ENCODE results near the gene LPO. TPM values are rescaled to one million over a fixed set of nuclear protein-coding genes. Genes with fewer than 3 reads are reported as not detected.

LPO gene
- total and polyA plus RNA-seq, 2 donors (not counting 3 experiments of a cell fraction or from before 2014, with no cell fraction given) = not detected

DNA sequence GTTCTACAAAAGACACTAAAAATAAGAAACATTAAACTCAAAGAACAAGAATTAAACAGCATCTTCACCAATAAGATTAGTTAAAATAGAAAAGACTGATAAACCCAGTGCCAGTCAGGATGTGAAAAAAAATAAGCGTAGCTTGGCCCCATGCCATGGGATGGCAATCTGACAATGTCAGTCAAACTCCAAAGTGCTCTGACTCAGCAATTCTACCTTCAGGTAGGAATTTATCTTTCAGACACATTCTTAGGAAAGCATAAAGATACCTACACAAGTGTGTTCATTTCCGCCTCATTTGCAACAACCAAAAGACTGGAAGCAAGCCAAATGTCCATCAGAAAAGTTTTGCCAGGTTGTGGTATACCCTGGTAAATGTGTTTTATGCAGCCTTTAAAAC is 51.5 kb downstream of the LPO start:
- peaks cover 6 to 19% of the 10 kb centered on the region in 2 experiments for H3K27me3 ChIP-seq (ENCODE audit: control insufficient read depth in 2 of 2, insufficient read depth in 2 of 2, low read length in 2 of 2)
- CTCF ChIA-PET = no interaction called here
- H3K4me2 ChIP-seq (ENCODE audit: insufficient read depth, low read length) = no peak overlapping the region
- H2AFZ ChIP-seq (ENCODE audit: low read depth, low read length) = no peak overlapping the region
- H3K9me3 ChIP-seq (replicated peaks; ENCODE audit: control insufficient read depth, insufficient read depth, low read length) = no peaks in the 10 kb centered on the region
- DNase-seq (ENCODE audit: low read depth, low spot score) (no peak), FAIRE-seq (no peak)
- intact Hi-C loops (cut with micrococcal nuclease) (no loop called here), dilution Hi-C loops (cut with MboI; ENCODE audit: extremely low pct_ligation_motif_present, low sequenced_read_pairs) (no loop called here)
- H3K4me1 ChIP-seq (ENCODE audit: control insufficient read depth, extremely low read depth, insufficient read depth, low read length) = no peaks in the 10 kb centered on the region
- no peak overlapping the region for H3K27ac ChIP-seq (ENCODE audit: insufficient read depth, low read depth, low read length)
- no peak overlapping the region for H3K4me3 ChIP-seq (replicated peaks in 1 of 3; ENCODE audit: insufficient read depth in 1 of 3, low read depth in 1 of 3, low read length in 3 of 3)
- TF ChIP-seq, protein P1, sequence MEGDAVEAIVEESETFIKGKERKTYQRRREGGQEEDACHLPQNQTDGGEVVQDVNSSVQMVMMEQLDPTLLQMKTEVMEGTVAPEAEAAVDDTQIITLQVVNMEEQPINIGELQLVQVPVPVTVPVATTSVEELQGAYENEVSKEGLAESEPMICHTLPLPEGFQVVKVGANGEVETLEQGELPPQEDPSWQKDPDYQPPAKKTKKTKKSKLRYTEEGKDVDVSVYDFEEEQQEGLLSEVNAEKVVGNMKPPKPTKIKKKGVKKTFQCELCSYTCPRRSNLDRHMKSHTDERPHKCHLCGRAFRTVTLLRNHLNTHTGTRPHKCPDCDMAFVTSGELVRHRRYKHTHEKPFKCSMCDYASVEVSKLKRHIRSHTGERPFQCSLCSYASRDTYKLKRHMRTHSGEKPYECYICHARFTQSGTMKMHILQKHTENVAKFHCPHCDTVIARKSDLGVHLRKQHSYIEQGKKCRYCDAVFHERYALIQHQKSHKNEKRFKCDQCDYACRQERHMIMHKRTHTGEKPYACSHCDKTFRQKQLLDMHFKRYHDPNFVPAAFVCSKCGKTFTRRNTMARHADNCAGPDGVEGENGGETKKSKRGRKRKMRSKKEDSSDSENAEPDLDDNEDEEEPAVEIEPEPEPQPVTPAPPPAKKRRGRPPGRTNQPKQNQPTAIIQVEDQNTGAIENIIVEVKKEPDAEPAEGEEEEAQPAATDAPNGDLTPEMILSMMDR (IDR thresholded peaks at IDR 0.05; ENCODE audit: extremely low read depth in 1 of 2, insufficient read depth in 1 of 2, low read depth in 1 of 2, low read length in 2 of 2) = no peak
- TF ChIP-seq POLR2AphosphoS5 (IDR thresholded peaks at IDR 0.05; ENCODE audit: insufficient read depth, low read depth, low read length) (no peak), GATA2 (IDR thresholded peaks at IDR 0.05; ENCODE audit: insufficient read depth, insufficient read length, low read depth, low read length) (no peak), MYC (IDR thresholded peaks at IDR 0.05; ENCODE audit: low read depth, low read length) (no peak), EZH2 (IDR thresholded peaks at IDR 0.05; ENCODE audit: borderline replicate concordance, low read depth, low read length, severe bottlenecking) (no peak), POLR2A (IDR thresholded peaks at IDR 0.05; ENCODE audit: low read depth, low read length) (no peak), FOS (IDR thresholded peaks at IDR 0.05; ENCODE audit: borderline replicate concordance, insufficient read depth, low read length) (no peak), JUN (IDR thresholded peaks at IDR 0.05; ENCODE audit: borderline replicate concordance, insufficient read depth, insufficient read length, low read depth) (no peak)
- TF ChIP-seq, protein P2, sequence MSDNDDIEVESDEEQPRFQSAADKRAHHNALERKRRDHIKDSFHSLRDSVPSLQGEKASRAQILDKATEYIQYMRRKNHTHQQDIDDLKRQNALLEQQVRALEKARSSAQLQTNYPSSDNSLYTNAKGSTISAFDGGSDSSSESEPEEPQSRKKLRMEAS (IDR thresholded peaks at IDR 0.05; ENCODE audit: insufficient read depth, insufficient read length) = no peak
- no peaks in the 10 kb centered on the region for H3K9me1 ChIP-seq (replicated peaks; ENCODE audit: control insufficient read depth, extremely low read depth, insufficient read depth, low read length)
- POLR2A ChIA-PET = no interaction called here
- no TSS peak for BruUV-seq (replicated peaks)
- H4K20me1 ChIP-seq (replicated peaks; ENCODE audit: control insufficient read depth, extremely low read depth, insufficient read depth, low read length) = no peaks in the 10 kb centered on the region
- no peaks in the 10 kb centered on the region for H3K36me3 ChIP-seq (ENCODE audit: control insufficient read depth in 2 of 2, extremely low read depth in 1 of 2, insufficient read depth in 2 of 2, low read length in 2 of 2)
- no peaks in the 10 kb centered on the region for H3K79me2 ChIP-seq (ENCODE audit: control insufficient read depth, insufficient read depth, low read length)
- no peak overlapping the region for H3K9ac ChIP-seq (replicated peaks; ENCODE audit: extremely low read depth, insufficient read depth, low read length)

All from endothelial cell of umbilical vein (primary cell).